Urothelium cell line (cell line): Measurements from ENCODE around the gene CDADC1.
A peak's percentile ranks its signal among the peaks of the same experiment; 100 is the strongest.

Experiments
- DNase-seq: peaks from one replicate; pipeline ENCODE4 v3.0.0; 2011; ENCODE audit warnings: low spot score, mixed read lengths
- FAIRE-seq: peaks from 2 replicates; lab custom pipeline; 2011; peaks lifted over from hg19 to GRCh38; lab: Jason Lieb, UNC

The CDADC1 gene

DNA sequence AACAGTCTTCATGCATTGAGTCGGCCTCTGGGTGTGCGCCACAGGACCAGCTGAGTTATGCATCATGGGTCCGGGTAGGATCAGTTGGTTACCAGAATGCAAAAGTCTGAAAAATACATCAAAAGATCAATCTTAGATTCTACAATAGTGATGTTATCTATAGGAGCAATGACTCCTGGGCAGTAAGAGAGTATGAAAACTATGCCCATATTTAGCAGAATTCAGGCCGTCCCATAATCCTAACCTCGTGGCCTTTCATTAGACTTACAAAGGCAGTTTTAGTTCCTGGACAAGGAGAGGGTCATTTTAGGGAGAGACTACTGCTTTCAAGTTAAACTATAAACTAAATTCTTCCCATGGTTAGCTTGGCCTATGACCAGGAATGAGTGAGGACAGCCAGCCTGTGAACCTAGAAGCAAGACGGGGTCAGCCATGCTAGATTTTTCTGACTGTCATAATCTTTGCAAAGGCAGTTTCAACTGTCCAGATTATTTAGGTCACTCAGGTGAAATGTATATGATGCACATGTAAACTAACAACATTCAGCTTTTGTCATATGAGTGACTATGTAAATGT lies 11.8 kb upstream of the CDADC1 start:
- FAIRE-seq (no peak), DNase-seq (no peak)

DNA sequence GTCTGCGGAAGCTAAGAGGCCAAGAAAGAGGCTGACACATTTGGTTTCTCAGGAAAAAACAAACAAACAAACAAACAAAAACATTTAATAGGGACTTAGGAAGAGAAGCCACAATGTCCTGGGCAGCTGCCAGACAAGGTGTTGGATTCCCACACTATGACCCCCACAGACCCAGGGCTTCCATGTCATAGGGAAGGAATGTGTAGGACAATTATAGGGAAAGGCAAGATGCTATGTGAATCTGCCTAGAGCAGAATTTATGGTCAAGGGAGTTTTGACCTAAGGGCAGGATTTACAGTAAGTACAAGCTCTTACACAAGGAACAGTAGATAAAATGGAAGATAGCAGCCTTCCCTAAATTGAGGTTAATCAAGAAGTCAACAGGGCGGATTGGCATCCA lies 9.1 kb upstream of the CDADC1 start:
- no peak for FAIRE-seq
- DNase-seq: no peak

DNA sequence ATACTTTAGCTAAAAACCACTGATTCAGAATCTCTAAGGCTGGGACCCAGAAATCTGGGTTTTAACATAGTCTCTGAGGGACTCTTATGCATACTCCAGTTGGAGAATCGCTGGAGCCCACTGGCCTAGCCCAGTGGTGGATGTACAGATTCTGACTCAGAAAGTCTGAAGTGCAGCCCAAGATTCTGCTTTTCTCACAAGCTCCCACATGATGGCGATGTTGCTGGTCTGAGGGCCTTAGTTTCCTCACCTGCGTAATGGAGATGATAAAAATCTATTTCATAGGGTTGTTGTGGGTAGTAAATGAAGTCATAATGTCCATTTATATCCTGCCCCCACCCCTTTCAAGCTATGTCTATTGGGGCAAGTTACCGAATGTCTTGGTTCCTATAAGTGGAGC lies 7.7 kb upstream of the CDADC1 start:
- FAIRE-seq (no peak), DNase-seq (peak; percentile 11)

DNA sequence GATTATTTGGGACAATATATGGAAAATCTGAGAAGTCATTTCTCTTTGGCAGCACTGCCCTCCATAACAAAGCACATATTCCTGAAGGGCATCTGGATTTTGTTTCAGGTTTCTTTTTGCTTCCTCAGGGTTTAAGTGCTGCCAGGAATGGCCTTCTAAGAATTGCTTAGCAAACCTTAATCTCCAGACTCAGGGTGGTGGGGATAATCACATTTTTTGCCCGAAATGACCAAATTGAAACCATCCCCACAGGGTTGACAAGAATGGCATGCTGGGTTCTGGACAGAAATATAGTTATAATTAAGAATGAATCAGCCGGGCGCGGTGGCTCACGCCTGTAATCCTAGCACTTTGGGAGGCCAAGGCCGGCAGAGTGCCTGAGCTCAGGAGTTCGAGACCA lies 6.4 kb upstream of the CDADC1 start:
- FAIRE-seq (no peak), DNase-seq (no peak)

DNA sequence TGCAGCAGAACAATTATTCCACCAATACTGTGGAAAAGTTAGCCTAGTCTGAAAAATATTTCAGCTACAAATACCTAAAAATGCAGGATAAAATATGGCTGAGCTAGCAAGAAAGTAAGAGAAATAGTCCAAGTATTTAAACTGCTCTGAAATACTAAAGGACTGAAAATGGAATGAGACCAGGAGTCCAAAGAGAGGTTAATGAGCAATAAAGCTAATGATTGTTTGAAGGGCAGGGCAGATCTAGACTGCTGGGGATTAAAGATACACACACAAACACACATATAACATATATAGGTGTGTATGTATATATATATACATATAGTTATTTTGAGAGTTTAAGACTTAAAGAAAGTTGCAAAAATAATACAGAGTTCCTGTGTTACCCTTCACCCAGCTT lies 2.6 kb upstream of the CDADC1 start:
- DNase-seq: no peak
- FAIRE-seq: no peak

DNA sequence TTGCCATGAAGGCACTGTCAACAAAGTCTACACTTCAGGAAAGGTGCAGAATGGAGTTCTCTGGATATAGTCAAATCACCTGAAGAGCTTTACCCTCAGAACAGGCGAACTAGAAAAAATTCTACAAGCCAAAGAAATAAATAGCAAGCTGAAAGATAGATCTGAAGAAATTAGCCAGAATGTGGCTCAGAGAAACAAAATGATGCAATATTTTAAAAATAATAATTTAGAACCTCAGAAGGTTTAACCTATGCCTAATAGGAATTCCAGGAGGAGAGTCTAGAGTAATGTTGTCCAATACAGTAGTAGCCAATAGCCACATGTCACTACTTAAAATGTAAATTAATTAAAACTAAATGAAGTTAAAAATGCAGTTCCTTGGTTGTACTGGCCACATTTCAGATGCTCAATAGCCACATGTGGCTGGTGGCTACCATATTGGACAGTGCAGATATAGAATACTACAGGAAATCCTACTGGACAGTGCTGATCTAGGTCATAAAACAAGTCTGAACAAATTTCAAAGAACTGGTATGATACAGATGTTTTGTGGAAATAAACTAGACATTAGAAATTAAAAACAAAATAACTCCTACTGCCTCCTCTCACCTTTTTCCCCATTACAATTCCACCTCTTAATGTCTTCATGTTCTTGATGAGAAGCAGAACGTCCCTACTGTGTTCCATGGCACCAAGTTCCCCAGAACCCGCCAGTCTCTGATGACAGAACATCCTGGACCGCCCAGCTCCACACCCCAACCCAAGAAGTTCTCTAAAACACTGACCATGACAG lies 679 bp upstream of the CDADC1 start:
- DNase-seq: no peak
- no peak for FAIRE-seq

DNA sequence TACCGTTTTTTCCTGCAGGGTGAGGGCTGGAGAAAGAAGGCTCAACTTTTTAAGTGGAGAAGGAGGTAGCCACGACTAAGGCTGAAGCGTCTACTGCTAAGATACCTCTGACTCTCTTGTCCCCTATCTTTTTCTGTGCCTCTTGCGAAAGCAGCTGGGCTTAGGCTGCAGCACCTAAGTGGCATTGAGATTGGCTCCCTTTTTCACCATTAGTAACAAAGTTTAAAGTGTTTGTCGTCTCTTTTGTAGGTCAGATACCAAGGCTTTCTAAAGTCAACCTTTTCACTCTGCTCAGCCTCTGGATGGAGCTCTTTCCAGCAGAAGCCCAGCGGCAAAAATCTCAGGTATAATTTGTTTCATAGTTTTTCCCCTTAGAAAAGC lies 887 bp downstream of the CDADC1 start:
- FAIRE-seq (no peak), DNase-seq (no peak)

DNA sequence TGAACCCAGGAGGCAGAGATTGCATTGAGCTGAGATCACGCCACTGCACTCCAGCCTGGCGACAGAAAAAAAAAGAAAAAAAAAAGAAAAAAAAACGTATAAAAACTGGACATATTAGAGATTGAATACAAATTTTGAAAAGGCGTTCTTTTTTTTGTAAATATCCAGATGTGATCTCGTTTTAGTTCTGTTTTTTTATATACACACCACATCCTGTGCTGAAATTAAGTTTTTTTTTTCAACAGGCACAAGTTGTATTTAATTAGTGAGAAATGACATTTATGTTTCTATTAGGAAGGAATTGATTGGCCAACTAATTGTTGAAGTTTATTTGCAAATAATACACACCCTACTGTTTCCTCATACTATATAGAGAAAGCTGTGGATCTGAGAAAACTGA lies 3.6 kb downstream of the CDADC1 start:
- no peak for FAIRE-seq
- no peak for DNase-seq

DNA sequence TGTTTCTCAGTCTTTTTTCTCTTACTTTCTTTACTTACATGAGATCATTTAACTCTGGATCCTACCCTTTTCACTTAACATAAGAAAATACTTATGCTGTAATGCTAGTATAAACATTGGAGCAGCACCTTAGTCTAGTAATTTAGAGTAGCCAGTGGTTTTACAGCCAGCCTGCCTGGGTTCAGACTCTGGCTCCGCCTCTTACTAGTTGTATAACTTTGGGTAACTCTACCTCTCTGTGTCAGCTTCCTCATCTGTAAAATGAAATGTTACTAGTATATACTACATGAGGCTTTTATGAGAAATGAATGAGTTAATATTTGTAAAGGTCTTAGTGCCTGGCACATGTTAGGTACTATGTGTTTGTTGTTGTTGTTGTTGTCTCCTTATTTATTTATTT lies 5.6 kb downstream of the CDADC1 start:
- DNase-seq (no peak), FAIRE-seq (no peak)

DNA sequence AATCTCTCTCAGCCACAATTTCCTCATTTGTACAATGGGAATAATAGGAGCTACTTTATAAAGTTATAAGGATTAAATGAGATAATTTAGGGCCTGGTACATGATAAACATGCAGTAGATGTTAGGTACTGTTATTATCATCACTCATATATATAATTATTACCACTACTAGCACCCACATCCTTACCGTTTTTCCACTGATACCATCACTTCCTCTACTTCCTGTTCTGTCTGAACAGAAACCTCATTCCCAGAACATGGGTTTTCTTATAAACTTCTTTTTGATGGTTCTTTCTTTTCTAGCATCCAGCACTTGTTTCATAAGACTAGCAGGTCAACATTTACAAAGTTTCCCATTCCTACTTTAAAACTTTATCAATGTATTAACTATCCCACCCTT lies 6.3 kb downstream of the CDADC1 start:
- DNase-seq: no peak
- no peak for FAIRE-seq

DNA sequence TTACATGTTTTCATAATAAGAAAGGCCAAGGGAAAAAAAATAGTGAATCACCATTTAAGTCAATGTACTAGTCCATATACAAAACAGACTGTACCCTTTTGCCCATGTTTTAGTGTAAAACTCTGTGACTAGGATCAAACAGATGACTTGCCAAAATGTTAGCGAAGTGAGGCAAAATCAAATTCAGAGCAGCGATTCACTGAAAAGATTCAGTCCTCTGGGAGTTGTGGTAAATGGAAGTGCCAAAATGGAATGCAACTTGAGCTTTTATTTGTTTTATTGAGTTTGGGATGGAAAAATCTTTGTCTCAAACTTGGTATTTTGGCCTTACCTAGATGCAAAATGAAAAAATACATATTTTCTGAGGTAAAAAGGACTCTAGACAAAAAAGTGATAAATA lies 9.1 kb downstream of the CDADC1 start:
- DNase-seq (no peak), FAIRE-seq (no peak)

DNA sequence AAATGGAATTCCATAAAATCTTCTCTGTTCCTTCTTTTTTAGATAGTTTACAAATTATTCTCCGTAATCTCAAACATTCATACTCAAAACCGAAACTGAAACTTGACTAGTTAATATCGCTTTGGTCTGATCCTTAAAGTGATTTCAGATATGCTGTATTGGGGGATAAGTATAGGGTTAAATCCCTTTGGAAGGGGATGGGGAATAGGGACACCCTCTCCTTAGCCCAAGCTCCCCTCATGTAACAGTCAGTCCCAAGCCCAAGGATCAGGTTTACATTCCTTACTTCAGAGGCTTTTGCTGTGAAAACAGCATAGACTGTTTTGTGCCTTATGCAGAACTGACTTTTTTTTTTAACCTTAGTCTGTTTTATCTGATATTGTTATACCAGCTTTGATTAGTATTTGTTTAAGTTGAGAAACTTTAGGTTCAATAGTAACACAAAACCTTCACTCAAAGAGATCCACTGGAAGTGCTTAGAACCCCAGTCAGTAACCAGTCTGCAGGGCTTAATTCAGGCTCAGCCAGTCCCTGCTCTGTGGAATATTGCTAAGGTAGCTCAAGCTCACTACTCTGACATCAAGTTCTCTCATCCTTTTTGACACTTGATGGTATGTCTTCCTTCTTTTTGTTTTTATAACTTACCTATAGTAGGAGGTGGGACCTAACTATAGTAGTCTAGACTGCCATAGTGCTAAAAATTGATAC lies 10.5 kb downstream of the CDADC1 start:
- DNase-seq: no peak
- FAIRE-seq: no peak

DNA sequence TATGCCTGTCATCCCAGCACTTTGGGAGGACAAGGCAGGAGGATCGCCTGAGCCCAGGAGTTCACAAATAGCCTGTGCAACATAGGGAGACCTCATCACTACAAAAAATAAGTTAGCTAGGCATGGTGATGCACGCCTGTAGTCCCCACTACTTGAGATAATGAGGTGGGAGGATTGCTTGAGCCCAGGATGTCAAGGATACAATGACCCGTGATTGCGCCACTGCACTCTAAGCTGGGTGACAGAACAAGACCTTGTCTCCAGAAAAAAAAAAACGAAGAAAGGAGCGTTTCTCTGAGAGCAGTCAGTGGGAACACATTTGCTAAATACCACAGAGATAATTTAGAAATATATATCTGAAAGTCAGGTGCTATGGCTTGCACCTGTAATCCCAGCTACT lies 11.9 kb downstream of the CDADC1 start:
- no peak for FAIRE-seq
- DNase-seq: no peak

DNA sequence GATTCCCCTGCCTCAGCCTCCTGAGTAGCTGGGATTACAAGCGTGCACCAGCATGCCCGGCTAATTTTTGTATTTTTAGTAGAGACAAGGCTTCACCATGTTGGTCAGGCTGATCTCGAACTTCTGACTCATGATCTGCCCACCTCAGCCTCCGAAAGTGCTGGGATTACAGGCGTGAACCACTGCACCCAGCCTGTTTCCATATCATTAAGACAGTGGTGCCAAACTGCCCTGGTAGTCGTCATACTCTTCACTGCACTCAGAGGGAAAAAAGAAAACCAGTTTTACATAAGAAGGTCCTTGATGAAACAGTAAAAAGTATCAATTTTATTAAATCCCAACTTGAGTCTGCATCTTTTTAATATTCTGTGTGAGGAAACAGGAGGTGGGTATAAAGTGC lies 14.9 kb downstream of the CDADC1 start:
- no peak for FAIRE-seq
- DNase-seq: no peak

DNA sequence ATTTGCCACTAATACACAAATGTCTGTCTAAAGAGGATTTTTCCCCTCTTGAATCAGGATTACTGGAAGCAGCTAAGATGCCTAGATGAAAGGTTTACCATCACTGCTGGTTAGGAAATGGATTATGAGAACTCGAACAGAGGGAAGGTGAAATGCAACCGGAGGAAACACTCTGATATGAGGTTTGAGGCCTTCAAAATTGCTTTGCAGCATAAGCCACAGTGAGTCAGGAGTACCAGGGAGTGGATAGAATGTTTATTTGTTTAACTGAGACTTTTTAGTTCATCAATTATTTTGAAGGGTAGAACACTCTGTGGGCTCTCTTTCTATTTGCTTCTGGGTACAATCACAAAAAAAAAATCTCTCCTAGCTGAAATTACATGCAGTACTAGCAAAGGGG lies 18.1 kb downstream of the CDADC1 start:
- FAIRE-seq (no peak), DNase-seq (no peak)

DNA sequence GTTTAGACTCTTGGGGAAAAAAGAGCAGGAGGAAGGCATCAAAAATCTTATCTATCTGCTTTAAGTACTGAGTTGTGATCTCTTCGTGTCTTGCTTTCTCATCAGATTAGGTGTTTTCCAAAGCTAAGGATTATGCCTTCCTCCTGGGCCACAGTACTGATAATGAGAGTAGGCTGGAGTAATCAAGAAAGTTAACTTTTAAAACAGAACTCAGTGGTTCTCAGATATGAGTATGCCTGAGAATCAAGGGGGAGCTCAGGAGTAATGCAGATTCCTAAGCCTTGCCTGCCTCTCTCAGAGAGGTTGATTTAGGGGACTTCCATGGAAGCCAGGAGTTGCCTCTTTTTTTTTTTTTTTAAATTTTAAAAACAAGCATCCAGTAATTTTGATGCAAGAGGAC lies 23.5 kb downstream of the CDADC1 start:
- no peak for FAIRE-seq
- no peak for DNase-seq

DNA sequence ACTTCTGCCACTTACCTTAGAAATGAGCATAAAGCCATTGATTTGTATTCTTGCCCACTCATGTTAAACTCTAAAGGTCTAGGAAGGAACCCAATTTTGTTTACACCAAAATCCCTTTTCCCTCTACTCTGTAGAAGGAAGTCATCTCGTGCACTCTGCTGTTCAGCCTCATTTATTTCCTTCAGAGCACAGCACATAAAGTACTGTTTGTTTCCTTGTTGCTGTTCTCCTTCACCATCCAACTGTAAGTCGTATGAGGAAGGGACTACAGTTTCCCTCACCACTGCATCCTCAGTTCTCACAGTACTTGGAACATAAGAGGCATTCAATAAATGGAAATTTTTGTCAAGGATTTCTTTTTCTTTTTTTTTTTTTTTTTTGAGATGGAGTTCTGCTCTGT lies 24.6 kb downstream of the CDADC1 start:
- DNase-seq (no peak), FAIRE-seq (no peak)

DNA sequence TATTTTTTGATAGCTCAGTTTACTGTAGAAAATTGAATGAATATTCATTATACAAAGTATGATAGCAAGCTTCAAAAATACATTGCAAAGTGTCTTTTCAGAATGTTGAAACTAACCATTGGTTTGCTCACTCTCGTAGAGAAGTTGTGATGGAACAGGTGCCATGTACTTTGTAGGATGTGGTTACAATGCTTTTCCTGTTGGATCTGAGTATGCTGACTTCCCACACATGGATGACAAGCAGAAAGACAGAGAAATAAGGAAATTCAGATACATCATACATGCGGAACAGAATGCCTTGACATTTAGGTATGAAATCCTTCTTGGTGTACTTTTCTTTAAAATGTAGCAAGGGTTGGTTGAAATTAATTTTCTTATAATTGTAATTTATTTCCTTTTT lies 30.5 kb downstream of the CDADC1 start:
- no peak for FAIRE-seq
- DNase-seq: no peak

DNA sequence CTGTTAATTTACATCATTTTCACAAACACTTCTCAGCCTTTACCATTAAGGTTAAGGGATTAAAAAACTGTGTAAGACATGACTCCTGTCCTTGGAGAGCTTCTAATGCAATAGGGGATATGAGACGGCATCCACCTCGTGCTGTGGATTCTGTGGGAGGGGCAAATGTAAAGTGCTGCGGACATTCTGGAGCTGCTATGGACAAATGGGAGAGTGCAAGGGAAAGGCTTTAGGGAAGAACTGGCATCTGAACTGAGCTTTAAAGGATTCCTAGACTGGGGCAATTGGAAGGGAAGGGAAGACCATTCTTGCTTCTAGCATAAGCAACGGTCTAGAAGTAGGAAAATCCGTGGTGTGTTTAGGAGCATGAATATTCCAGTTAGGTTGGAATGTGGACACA lies 31.4 kb downstream of the CDADC1 start:
- FAIRE-seq (no peak), DNase-seq (no peak)

DNA sequence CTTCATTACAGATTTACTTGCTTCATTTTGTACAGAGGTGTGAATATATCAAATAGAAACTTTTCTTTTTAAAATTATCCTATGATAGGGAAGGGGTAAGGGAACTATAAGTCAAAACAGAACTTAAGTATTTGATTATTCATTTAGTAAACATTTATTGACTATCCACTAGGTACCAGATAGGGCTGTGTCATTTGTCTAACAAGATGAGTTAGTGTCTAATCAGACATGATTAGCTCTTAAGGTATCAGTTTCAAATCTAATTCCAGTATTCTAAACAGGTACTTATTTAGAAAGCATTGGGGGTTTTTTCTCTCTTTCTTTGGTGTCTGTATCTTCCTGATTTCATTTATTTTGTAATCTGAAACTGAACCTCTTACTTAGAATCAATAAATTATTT lies 32.2 kb downstream of the CDADC1 start:
- DNase-seq (no peak), FAIRE-seq (no peak)

DNA sequence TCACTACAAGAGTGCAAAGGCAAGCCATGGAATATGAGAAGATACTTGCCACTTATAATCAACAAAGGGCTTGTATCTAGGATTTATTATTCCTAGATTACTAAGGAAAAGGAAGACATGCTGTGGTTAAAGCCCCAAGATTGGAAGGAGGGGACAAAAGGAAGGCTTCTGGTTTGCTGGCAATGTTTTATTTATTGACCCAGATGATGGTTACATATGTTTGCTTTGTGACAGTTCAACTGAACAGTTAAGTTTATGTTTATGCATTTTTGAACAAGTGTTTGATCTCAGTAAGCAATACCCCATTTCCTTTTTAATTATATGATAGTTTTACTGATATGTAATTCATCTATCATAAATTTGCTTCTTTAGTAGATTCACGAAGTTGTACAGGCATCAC lies 40.3 kb downstream of the CDADC1 start:
- no peak for FAIRE-seq
- no peak for DNase-seq

DNA sequence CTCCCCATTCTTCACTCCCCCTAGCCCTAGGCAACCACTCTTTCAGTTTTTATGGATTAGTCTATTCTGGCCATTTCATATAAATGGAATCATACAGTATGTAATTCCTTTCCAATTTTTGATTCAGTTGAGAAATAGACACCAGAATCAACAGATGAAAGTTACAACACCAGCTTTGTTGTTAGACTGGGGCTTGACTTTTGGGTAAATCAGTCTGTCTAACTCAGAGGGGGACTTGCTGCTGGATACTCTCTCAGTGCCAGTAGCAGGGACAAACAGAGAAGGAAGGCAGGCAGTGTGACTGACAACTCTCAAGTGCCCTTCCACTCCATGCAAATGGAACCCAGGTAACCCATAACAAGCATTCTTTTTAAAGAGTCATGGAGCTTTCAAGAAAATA lies 40.7 kb downstream of the CDADC1 start:
- FAIRE-seq (no peak), DNase-seq (no peak)
